NCI-H2107 treated with DMSO at 0.1 percent for 48 hours (cell line): ENCODE results near the gene GPR156.
"Not testable (repeated sequence)": the region's sequence is repeated elsewhere in the genome, so short reads cannot be mapped to it uniquely, and the experiment has no call there.

Source experiments
- DNase-seq: peaks from one replicate; lab custom pipeline; 2025; ENCODE audit not compliant: unreplicated experiment; lab: John Stamatoyannopoulos, UW

The GPR156 gene

GRCh38 chr3:120284747-120285507, at the start of gene GPR156:
TSS of gene GPR156 (minus strand) at chr3:120285222. CDS start at chr3:120244098, 41,124 bp downstream.
- no peak for DNase-seq

- no peak for DNase-seq
Observed at GRCh38 chr3:120332646-120333045, 47.6 kb upstream of the GPR156 start.

GRCh38 chr3:120331076-120331475, 46.1 kb upstream of the GPR156 start:
- DNase-seq: no peak

- no peak for DNase-seq
Observed at GRCh38 chr3:120326784-120327183, 41.8 kb upstream of the GPR156 start.

DNA sequence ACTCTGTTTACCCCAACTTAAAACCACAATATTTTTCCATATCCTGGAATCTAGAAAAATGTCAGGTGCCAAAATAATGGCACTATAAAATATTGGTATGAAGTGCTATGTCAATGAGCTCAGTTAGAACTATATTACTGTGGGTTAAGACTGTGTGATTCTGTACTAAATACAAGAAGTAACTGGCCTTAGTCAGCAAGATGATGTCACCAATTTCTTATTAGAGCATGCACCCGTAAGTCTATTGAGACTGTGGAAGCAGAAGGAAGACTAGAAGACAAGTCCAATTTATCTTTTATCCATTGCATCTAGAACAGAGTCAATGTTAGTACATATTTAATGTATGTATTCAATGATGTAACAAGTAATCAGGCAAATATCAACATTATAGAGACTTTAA, 39.2 kb upstream of the GPR156 start:
- DNase-seq: no peak

DNA sequence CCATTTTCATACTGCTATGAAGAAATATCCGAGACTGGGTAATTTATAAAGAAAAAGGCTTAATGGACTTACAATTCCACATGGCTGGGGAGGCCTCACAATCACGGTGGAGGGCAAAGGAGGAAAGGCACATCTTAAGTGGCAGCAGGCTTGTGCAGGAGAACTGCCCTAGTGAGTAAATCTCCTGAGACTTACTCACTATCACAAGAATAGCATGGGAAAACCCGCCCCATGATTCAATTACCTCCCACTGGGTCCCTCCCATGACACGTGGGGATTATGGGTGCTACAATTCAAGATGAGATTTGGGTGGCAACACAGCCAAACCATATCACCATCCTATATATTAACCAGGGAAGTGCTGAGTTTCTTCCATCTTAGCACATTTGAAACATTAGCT, 38.7 kb upstream of the GPR156 start:
- not testable (repeated sequence) for DNase-seq

DNA sequence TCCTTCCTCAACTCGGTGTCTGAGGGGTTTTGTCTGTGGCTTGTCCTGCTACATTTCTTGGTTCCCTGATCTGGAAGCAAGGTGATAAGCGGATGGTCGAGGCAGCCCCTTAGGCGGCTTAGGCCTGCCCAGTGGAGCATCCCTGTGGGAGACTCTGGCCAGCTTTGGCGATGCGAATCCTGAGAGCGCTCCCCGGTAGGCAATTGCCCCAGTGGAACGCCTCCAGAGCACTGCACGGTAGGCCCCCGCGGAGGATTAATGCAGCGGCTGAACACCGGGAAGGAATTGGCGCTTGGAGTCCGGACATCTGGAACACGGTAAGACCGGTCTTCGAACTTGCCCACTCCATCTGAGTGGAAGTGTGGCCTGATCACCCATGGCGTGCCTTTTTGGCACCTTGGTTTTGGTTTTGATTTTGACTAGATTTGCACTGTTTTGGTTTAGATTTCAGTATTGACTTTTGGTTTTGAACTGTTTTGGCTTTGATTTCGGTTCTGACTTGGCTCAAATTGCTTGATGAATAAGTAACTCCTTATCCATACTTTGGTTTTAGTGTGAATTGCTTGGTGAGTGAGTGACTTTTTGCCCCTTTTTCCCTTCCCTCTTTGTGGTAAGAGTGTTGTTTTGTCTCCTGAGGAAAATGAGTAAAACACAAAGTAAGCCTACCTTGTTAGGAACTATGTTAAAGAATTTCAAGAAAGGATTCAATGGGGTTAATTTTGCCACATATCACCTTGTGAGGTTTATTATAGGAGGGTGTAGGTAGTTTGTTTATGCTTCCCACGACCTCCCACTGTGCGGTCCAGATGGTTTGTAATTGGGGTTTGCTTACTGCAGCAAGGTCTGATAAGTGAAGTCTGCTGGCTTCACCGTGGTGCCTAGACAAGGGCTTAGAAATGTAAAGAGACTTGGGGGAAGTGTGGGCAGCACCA, 27.1 kb upstream of the GPR156 start:
- no peak for DNase-seq

- DNase-seq: no peak
Observed at GRCh38 chr3:120306519-120307455, 21.8 kb upstream of the GPR156 start.

DNA sequence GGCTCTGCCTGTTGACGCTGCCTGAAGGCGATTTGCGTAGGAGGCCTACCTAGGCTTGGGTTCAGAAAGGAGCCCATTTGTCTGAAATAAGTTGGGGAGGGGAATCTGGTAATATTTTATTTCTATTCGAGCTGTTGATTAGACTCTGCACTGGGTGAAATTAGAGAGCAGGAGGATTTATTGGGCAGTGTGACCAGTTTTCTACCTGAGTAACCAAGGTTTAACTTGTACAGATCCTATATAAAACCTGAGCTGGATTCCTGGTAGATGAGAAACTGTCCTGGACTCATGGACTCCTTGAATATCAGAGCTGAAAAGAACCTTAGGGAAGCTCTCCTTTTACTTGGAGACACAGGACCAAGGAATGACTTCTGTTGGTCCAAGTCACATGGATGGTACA, 19.6 kb upstream of the GPR156 start:
- DNase-seq: no peak

DNA sequence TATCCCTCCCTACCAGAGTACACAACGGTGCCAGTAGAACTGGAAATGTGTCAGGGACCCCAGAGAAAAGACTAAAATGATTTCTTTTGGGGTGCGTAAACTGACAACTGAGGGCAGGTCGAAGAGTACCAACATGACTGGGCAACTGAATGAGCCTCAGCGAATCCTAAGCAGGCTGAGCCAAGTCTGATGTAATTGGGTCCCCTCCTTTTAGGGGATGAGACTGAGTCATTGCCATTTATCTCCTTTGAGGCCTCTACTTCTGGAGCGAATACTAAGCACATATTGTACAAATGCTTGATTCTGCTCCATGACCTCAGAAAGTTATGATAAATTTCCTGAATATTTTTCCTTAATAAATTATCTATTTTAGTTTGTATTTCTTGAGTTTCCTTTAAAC, 17.3 kb upstream of the GPR156 start:
- no peak for DNase-seq

DNA sequence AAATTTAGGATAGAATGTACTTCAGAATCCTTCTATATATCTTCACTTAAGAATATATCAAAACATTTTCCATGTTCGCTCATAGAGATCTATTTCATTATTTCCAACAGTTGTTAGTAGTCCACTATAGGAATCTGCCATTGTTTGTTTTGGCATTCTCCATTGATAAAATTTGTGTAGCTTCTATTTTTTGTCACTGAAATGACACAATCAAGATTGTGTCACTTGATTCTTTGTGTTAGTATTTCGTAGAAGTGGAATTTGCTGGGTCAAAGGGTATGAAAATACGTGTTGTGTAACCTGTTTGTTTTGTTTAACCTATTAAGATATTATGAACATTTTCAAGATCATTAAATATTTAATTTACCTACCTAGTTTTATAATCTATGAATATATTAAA, 15.9 kb upstream of the GPR156 start:
- no peak for DNase-seq

GRCh38 chr3:120299403-120299802, 14.4 kb upstream of the GPR156 start:
- no peak for DNase-seq

- DNase-seq: no peak
Observed at GRCh38 chr3:120298996-120299395, 14.0 kb upstream of the GPR156 start.

- not testable (repeated sequence) for DNase-seq
Observed at GRCh38 chr3:120291552-120291951, 6.5 kb upstream of the GPR156 start.

- no peak for DNase-seq
Observed at GRCh38 chr3:120289636-120290035, 4.6 kb upstream of the GPR156 start.

DNA sequence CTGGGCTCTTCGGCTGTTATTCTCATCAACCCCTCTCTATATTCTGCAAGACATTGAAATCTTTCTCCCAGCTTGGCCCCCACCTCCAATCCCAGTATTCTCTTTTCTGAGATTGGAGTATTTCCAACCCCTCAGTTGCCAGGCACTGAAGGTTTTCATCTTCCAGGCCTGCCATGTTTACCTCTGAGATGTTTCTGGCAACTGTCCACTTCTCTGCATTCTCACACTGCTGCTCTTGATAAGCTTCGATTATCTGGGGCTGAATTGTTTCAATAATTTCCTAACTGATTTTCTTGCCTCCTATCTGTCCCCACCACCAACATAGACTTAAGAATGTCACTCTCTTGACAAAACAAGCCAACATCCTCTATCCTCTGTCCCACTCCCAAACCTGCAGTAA, 1.4 kb upstream of the GPR156 start:
- no peak for DNase-seq

GRCh38 chr3:120285508-120285841, 453 bp upstream of the GPR156 start:
- DNase-seq: no peak

DNA sequence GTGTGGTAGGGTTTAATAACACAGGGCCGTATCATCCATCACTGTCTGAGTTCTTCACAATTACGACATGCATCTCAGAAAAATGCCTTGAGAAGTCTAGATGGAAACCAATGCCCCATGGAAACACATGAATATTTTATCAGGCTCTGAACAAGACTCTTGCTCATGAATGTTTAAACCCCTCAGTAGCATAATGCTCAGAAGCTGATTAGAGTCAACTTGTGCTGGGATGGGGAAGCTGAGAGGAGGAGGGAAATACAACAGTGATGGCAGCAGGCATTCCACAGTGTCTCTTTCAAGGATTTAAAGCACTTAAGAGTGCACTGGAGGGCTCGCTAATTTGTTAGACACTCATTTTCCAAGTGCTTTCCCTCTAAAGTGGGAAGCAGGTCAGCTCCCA, 3.8 kb downstream of the GPR156 start:
- no peak for DNase-seq

DNA sequence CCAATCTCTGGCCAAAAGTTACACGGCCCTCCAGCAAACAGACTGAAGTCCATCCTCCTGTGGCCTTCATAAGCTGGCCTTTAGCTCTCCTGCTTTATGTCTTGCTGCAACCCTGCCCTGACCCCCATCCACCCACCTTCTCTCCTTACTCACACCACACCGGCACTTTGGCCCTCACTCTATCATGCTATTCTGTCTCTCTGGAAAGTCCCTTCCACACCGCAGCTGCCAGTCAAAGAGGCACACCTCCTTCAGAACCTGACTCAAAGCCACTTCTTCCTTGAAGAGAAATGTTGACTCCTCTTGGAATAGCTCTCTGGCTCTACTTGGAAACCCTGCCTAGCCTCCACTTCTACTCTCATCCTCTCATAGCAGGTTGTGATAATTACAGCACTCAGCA, 4.5 kb downstream of the GPR156 start:
- DNase-seq: no peak

- DNase-seq: no peak
Observed at GRCh38 chr3:120280026-120280425, 5.0 kb downstream of the GPR156 start.

- no peak for DNase-seq
Observed at GRCh38 chr3:120276767-120277166, 8.3 kb downstream of the GPR156 start.
